ENCODE measurements around the gene ZNF644.
"Not testable (repeated sequence)": the region's sequence is repeated elsewhere in the genome, so short reads cannot be mapped to it uniquely, and the experiment has no call there.

Gene ZNF644

GRCh38 chr1:90925928-90926869 lies 95.6 kb downstream of the ZNF644 start:
- no peak for DNase-seq

GRCh38 chr1:90924982-90925381 lies 96.9 kb downstream of the ZNF644 start:
- no peak for DNase-seq

- DNase-seq: no peak
Measured at GRCh38 chr1:90922996-90923395, 98.8 kb downstream of the ZNF644 start.

- no peak for DNase-seq
Measured at GRCh38 chr1:90922202-90922601, 99.6 kb downstream of the ZNF644 start.

GRCh38 chr1:90919900-90920299 lies 101.9 kb downstream of the ZNF644 start:
- no peak for DNase-seq

- no peak for DNase-seq
Measured at GRCh38 chr1:90919190-90919719, 102.6 kb downstream of the ZNF644 start.

GRCh38 chr1:90911353-90911752 lies 110.5 kb downstream of the ZNF644 start:
- no peak for DNase-seq

GRCh38 chr1:90902672-90903071 lies 119.2 kb downstream of the ZNF644 start:
- no peak for DNase-seq

- no peak for DNase-seq
Measured at GRCh38 chr1:90899263-90899662, 122.6 kb downstream of the ZNF644 start.

GRCh38 chr1:90893679-90894078 lies 128.2 kb downstream of the ZNF644 start:
- DNase-seq: not testable (repeated sequence)

- not testable (repeated sequence) for DNase-seq
Measured at GRCh38 chr1:90892884-90893283, 129.0 kb downstream of the ZNF644 start.

GRCh38 chr1:90892196-90892595 lies 129.6 kb downstream of the ZNF644 start:
- not testable (repeated sequence) for DNase-seq

GRCh38 chr1:90891756-90892155 lies 130.1 kb downstream of the ZNF644 start:
- not testable (repeated sequence) for DNase-seq

GRCh38 chr1:90882221-90882620 lies 139.6 kb downstream of the ZNF644 start:
- no peak for DNase-seq

- no peak for DNase-seq
Measured at GRCh38 chr1:90881034-90881433, 140.8 kb downstream of the ZNF644 start.

GRCh38 chr1:90879281-90879680 lies 142.6 kb downstream of the ZNF644 start:
- no peak for DNase-seq

- no peak for DNase-seq
Measured at GRCh38 chr1:90876101-90876500, 145.7 kb downstream of the ZNF644 start.
